GM23338 (cell line): ENCODE results near the gene NID1. TPM values are rescaled to one million over a fixed set of nuclear protein-coding genes. Genes with fewer than 3 reads are reported as not detected.

Experiments
- CREB1 ChIP-seq: fragments of 250-450 bp; sonication (Bioruptor Pico); IDR thresholded peaks from 2 replicates; pipeline ENCODE4 v1.5.0; 2020; ENCODE audit warnings: low read depth, mild to moderate bottlenecking, moderate library complexity
- EZH2 ChIP-seq: fragments of 200-600 bp; sonication (generic); IDR thresholded peaks from one replicate; pipeline ENCODE4 v1.8.0; 2017; ENCODE audit warnings: antibody characterized with exemption, mild to moderate bottlenecking, low read depth; ENCODE audit not compliant: unreplicated experiment
- POLR2AphosphoS5 ChIP-seq: IDR thresholded peaks from 2 replicates; pipeline ENCODE4 v1.6.1; 2016; ENCODE audit warnings: antibody characterized with exemption, low read depth
- STAT1 ChIP-seq: IDR thresholded peaks from one replicate; pipeline ENCODE4 v1.6.1; 2016; ENCODE audit warnings: antibody characterized with exemption; ENCODE audit not compliant: unreplicated experiment
- polyA plus RNA-seq: library from polyadenylated mRNA; unstranded; fragments of >200 nt; fragmentation: Nextera tagmentation; extraction: Ambion mirVana; gene quantifications from 2 replicates; pipeline ENCODE4 v1.2.1, GENCODE V29; 2016
- total RNA-seq: library from RNA; depleted of rRNA; stranded (reverse); fragments of >200 nt; shearing (Covaris generic); gene quantifications from 2 replicates; pipeline ENCODE4 v1.2.3, GENCODE V29; 2014
- TF ChIP-seq, protein P1 (sequence below): fragments of 250-450 bp; sonication (Bioruptor Pico); IDR thresholded peaks from 2 replicates; pipeline ENCODE4 v1.5.0; 2020; ENCODE audit warnings: mild to moderate bottlenecking, moderate library complexity
- TF ChIP-seq, protein P2 (sequence below): IDR thresholded peaks from one replicate; pipeline ENCODE4 v1.6.1; 2018; ENCODE audit warnings: antibody characterized with exemption; ENCODE audit not compliant: unreplicated experiment

The NID1 gene
- total and polyA plus RNA-seq, 2 experiments from 2014 or later = 7.1 to 32.5 TPM

DNA sequence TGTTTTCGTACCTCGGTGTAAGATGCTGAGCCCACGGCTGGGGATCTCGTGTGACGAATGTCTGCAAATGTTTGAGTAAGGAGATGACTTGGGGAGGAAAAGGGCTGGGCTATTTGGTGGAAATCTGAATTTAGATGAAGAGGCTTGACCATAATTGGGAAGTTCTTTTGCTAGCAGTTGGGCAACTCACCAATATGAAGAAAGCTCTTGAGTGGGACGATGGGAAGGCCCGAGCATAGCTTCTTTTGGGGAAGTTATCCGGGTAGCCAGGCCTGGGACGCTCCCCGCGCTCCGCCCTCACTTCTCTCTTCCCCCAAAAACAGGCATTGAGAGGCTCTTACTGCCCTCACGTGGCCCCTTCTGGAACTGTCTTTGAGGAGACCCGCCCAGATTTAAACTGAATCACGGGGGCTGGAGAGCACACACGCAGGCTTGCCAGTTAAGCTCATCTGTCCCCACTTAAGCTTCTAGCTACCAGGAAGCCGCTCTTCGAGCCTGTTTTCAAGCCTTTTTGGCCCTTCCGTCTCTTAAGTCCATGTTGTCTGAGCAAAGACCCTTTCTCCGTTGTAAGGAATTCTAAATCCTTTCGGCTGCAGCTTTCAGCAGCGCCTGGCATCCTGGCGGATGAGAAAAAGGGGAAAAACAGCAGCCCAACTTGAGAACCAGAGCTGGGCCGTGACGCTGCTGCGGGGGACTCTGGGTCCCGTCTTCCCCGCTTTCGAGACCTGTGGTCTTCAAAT lies 93.1 kb downstream of the NID1 start (continued):
- TF ChIP-seq, protein P1, sequence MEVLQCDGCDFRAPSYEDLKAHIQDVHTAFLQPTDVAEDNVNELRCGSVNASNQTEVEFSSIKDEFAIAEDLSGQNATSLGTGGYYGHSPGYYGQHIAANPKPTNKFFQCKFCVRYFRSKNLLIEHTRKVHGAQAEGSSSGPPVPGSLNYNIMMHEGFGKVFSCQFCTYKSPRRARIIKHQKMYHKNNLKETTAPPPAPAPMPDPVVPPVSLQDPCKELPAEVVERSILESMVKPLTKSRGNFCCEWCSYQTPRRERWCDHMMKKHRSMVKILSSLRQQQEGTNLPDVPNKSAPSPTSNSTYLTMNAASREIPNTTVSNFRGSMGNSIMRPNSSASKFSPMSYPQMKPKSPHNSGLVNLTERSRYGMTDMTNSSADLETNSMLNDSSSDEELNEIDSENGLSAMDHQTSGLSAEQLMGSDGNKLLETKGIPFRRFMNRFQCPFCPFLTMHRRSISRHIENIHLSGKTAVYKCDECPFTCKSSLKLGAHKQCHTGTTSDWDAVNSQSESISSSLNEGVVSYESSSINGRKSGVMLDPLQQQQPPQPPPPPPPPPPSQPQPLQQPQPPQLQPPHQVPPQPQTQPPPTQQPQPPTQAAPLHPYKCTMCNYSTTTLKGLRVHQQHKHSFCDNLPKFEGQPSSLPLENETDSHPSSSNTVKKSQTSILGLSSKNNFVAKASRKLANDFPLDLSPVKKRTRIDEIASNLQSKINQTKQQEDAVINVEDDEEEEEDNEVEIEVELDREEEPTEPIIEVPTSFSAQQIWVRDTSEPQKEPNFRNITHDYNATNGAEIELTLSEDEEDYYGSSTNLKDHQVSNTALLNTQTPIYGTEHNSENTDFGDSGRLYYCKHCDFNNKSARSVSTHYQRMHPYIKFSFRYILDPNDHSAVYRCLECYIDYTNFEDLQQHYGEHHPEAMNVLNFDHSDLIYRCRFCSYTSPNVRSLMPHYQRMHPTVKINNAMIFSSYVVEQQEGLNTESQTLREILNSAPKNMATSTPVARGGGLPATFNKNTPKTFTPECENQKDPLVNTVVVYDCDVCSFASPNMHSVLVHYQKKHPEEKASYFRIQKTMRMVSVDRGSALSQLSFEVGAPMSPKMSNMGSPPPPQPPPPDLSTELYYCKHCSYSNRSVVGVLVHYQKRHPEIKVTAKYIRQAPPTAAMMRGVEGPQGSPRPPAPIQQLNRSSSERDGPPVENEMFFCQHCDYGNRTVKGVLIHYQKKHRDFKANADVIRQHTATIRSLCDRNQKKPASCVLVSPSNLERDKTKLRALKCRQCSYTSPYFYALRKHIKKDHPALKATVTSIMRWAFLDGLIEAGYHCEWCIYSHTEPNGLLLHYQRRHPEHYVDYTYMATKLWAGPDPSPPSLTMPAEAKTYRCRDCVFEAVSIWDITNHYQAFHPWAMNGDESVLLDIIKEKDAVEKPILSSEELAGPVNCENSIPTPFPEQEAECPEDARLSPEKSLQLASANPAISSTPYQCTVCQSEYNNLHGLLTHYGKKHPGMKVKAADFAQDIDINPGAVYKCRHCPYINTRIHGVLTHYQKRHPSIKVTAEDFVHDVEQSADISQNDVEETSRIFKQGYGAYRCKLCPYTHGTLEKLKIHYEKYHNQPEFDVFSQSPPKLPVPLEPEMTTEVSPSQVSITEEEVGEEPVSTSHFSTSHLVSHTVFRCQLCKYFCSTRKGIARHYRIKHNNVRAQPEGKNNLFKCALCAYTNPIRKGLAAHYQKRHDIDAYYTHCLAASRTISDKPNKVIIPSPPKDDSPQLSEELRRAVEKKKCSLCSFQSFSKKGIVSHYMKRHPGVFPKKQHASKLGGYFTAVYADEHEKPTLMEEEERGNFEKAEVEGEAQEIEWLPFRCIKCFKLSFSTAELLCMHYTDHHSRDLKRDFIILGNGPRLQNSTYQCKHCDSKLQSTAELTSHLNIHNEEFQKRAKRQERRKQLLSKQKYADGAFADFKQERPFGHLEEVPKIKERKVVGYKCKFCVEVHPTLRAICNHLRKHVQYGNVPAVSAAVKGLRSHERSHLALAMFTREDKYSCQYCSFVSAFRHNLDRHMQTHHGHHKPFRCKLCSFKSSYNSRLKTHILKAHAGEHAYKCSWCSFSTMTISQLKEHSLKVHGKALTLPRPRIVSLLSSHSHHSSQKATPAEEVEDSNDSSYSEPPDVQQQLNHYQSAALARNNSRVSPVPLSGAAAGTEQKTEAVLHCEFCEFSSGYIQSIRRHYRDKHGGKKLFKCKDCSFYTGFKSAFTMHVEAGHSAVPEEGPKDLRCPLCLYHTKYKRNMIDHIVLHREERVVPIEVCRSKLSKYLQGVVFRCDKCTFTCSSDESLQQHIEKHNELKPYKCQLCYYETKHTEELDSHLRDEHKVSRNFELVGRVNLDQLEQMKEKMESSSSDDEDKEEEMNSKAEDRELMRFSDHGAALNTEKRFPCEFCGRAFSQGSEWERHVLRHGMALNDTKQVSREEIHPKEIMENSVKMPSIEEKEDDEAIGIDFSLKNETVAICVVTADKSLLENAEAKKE (CRISPR knock-in tag) = no peak
- TF ChIP-seq, protein P2, sequence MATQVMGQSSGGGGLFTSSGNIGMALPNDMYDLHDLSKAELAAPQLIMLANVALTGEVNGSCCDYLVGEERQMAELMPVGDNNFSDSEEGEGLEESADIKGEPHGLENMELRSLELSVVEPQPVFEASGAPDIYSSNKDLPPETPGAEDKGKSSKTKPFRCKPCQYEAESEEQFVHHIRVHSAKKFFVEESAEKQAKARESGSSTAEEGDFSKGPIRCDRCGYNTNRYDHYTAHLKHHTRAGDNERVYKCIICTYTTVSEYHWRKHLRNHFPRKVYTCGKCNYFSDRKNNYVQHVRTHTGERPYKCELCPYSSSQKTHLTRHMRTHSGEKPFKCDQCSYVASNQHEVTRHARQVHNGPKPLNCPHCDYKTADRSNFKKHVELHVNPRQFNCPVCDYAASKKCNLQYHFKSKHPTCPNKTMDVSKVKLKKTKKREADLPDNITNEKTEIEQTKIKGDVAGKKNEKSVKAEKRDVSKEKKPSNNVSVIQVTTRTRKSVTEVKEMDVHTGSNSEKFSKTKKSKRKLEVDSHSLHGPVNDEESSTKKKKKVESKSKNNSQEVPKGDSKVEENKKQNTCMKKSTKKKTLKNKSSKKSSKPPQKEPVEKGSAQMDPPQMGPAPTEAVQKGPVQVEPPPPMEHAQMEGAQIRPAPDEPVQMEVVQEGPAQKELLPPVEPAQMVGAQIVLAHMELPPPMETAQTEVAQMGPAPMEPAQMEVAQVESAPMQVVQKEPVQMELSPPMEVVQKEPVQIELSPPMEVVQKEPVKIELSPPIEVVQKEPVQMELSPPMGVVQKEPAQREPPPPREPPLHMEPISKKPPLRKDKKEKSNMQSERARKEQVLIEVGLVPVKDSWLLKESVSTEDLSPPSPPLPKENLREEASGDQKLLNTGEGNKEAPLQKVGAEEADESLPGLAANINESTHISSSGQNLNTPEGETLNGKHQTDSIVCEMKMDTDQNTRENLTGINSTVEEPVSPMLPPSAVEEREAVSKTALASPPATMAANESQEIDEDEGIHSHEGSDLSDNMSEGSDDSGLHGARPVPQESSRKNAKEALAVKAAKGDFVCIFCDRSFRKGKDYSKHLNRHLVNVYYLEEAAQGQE = no peak
- TF ChIP-seq POLR2AphosphoS5 (peak; percentile 63), STAT1 (no peak), CREB1 (no peak), EZH2 (no peak)
